ENCODE measurements around the gene TMEM240.
"Not testable (repeated sequence)": the region's sequence is repeated elsewhere in the genome, so short reads cannot be mapped to it uniquely, and the experiment has no call there.

The TMEM240 gene

DNA sequence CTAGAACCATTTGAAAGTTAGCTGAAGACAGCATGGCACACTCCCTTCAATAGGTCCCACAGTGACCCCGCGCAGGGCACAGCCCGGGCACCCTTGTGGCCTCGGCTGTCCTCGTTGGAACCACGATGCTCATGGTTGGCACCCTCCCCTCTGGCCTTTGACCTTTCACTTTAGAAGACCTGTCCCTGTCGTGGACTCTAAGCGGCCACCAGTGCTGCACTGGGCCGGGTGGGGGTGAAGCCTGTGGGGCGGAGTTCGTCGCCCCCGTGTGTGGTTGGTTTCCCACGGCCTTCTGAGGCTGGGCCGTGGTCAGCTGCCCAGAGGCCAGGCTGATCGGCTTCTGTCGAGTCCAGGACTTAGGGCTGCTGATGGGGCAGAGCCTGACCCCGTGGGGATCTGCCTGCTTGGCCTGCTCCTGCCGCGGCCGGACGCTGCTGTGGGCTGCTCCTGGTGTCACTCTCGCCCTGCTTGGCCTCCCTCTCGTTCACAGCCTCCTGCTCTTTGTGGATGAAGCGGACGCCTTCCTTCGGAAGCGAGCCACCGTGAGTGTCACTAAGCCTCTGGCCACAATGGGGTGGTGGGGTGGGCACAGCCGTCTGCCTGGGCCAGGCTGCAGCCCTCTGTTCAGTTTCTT, 15.6 kb downstream of the TMEM240 start:
- DNase-seq (ENCODE audit: low spot score), result not testable (repeated sequence)

DNA sequence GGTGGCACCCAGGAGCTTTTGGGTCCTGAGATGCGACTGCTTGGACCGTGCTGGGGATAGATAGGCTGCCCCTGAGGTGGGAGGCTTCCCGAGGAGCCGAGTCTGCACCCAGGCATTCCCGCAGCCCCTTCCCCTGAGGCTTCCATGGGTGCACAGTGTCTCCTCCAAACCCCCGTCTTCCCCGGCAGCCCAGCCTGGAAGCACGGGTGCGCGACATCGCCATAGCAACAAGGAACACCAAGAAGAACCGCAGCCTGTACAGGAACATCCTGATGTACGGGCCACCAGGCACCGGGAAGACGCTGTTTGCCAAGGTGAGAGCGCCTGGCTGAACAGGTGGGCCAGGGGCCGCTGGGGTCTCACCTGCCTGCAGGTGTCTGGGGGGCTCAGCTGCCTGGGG, 16.8 kb downstream of the TMEM240 start:
- DNase-seq (ENCODE audit: low spot score), result not testable (repeated sequence)

DNA sequence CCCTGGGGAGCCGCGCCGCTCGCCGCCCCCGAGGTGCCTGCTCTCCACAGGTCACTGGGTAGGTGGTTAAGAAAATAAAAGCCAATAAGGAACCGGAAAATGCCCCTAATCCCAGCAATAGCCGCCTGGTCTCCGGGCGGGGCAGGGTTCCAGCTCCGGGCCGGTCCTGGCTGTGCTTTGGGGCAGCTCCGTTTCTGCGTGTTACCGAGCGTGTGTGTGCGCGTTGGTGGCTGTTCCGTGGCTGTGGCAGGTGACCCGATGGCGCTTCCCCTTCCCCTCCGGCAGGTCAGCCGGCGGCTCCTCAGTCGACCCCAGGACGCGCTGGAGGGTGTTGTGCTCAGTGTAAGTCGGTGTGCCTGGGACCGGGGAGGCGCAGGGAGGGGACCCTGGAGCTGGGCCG, 17.2 kb downstream of the TMEM240 start:
- DNase-seq (ENCODE audit: low spot score), result not testable (repeated sequence)

DNA sequence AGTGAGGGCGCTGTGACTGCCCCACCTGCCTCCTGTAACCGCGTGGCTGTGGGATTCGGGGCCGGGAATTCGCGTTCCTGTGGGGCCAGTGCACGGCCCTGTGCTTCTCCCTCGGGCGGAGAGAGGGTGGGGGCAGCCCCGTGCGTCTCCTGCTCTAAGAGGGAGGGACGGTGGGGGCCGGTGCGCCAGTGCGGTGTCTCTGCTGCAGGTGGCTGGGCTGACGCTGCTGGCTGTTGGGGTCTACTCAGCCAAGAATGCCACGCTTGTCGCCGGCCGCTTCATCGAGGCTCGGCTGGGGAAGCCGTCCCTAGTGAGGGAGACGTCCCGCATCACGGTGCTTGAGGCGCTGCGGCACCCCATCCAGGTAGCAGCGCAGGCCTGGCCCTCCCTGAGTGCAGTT, 17.9 kb downstream of the TMEM240 start:
- not testable (repeated sequence) for DNase-seq (ENCODE audit: low spot score)

DNA sequence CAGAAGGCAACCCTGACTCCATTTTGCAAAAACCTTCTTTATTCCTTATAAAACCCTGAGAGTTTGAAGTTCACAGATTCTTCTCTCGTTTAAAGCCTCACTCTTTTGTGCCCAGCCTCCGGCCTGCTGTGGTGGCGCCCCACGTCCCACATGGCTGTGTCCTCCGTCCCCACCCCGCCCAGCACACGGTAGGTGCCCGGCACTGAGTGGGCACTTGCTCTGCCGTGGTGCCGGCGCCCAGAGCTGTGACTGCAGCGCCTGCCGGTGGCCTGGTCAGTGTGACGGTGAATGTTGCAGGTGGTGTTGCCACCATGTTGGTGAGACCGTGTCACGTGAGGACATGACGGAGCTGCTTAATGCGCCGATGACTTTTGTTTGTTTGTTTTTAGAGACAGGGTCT, 19.1 kb downstream of the TMEM240 start:
- no peak for DNase-seq (ENCODE audit: low spot score)

DNA sequence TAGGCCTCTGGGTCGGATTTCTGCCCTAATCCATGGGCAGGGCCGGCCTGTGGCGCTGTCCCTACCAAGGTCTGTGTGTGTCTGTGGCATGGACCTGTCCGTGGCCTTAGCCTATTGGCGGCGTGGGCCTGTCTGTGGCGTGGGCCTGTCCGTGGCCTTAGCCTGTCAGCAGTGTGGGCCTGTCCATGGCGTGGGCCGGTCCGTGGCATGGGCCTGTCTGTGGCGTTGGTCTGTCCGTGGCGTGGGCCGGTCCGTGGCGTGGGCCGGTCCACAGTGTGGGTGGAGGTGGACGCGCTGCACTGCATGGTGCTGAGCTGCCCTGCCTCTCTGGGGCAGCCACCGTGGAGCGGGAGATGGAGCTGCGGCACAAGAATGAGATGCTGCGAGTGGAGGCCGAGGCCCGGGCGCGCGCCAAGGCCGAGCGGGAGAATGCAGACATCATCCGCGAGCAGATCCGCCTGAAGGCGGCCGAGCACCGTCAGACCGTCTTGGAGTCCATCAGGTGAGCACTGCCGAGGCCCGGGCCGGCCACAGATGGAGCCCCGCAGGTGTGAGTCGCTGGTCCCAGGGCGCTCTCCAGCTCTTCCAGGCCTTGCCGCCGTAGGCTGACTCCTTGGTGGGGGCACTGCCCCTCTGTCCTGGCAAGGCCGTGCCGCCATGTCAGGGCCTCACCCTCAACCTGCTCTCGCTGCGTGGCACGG, 20.5 kb downstream of the TMEM240 start:
- not testable (repeated sequence) for DNase-seq (ENCODE audit: low spot score)

DNA sequence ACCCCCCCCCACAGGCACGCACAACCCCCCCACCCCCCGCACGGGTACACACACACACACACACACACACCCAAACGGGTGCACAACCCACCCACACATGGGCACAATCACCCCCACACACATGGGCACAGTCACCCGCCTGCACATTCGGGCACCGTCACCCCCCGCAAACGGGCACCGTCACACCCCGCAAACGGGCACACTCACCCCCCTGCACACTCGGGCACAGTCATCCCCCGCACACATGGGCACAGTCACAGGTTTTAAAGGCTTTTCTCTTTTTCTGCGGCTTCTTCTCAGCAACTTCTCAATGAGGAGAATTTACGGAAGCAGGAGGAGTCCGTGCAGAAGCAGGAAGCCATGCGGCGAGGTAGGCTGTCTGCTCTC, 21.8 kb downstream of the TMEM240 start:
- DNase-seq (ENCODE audit: low spot score), result peak; percentile 23

DNA sequence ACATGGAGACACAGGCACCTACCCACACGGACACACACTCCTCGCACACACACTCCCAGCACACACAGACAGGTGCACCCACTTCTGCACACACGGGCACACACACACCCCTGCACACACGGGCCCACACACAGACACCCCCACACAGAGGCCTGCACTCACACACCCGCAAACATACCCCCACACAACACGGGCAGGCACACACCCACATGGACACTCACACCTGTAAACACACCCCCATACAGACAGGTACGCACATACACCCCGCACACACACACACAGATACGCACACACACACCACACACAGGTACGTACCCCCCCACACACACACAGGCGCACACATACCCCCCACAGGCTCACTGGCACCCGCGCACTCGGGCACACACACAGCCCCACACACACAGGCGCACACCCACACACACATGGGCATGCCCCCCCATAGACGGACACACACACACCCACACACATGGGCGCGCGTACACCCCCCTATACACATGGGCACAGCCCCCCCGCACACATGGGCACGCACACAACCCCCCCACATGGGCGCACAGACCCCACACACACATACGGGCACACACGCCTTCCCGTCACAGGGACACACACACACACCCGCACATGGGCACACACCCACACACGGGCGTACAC, 22.3 kb downstream of the TMEM240 start:
- peak; percentile 19 for DNase-seq (ENCODE audit: low spot score)

DNA sequence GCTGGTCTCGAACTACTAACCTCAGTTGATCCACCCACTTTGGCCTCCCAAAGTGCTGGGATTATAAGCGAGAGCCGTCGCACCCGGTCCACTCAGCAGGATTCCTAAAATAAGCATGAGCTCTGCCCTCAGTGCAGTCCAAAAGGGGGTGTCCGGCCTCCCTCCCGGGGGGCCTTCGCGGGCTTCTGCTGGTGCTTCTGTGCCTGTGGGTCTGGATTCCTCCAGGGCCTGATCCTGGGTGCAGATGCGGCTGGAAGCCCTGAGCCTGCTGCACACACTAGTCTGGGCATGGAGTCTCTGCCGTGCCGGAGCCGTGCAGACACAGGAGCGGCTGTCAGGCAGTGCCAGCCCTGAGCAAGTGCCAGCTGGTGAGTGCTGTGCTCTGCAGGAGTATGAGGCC, 23.5 kb downstream of the TMEM240 start:
- DNase-seq (ENCODE audit: low spot score), result not testable (repeated sequence)

DNA sequence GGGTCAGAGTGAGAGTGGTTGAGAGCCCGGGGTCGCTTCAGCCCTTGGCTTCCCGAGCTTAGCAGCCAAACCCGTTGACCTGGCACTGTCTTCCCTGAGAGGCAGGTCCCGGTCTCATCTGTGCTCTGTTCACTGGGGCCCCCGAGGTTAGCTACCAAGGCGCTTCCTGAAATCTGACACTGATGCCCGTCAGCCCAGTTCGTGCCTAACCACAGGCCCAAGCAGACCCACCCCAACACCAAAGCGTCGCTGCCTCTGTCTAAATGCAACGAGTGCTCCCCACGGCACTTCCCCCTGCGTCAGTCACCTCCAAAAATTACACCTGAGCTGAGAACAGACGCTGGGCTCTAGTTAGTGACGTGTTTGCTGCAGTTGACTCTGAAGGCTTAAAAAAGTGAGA, 26.0 kb downstream of the TMEM240 start:
- DNase-seq (ENCODE audit: low spot score), result not testable (repeated sequence)

DNA sequence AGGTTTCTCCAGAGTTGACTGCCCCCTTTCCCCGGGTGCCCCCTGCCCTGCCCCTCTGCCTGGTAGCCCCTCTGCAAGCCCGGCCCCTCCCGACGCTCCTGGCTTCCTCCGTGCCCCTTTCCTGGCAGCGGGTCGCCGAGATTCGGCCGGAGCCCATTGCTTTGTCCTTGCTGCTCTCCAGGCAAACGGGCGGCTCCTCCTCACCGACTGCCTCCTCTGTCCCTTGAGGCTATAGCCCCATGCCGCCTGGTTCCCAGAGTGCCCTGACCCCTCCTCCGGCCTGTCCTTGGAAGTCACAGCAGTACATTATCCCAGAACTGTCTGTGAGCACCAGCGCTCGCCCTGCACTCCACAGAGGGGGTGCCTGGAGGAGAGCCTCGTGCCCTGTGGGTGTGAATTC, 26.7 kb downstream of the TMEM240 start:
- not testable (repeated sequence) for DNase-seq (ENCODE audit: low spot score)

DNA sequence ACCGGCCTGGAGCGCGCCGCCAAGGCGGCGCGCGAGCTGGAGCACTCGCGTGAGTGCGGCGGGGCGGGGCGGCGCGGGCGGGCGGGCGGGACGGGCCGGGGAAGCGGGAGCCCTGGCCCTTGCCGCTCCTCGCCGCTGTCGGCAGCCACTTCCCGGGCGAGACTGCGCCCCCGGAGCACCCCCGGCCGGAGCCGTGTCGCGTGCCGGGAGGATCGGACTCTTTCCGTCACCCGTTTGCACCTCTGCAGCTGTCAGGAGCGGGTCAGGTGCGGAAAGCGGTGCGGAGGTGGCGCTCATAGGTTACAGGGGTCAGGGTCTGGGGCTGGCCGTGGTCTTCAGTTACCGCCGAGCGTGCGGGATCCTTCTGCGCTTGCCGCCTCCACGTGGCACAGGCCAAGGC, 28.0 kb downstream of the TMEM240 start:
- DNase-seq (ENCODE audit: low spot score), result peak; percentile 37

DNA sequence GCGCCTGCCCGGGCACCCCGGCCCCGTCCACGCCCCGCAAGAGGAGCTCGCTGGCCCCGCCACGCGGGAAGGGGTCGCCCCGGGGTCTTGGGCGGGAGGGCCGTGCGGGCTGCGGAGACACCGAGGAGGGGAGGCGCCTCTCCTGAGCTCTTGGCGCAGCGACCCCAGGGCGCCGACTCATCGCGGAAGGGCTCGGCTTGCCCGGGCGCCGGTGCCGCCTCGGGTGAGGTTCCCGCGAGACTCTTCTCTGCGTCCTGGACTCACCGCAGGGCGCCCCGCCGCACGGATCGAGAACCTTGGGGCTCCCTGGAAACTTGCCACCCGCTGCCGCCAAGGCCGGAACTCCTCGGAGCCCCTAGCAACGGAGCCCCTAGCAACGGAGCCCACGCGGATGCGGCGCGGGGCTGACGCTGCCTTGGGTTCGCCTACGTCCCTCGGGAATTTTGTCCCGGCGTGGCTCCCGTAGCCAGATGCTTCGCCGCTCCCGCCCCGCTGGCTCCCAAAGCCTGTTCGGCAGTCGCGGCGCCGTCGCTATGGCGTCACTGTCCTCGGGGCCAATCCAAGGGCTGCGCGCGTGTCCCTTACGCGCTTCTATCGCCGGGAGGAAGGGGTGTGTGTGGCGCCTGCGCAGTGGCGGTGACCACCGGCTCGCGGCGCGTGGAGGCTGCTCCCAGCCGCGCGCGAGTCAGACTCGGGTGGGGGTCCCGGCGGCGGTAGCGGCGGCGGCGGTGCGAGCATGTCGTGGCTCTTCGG, 28.7 kb downstream of the TMEM240 start, which contains the start of gene ATAD3A:
TSS of gene ATAD3A (plus strand) at position 630 of the 753 bp plus-strand sequence. CDS start at position 737, 107 bp downstream.
- DNase-seq (ENCODE audit: low spot score), result peak; percentile 95

DNA sequence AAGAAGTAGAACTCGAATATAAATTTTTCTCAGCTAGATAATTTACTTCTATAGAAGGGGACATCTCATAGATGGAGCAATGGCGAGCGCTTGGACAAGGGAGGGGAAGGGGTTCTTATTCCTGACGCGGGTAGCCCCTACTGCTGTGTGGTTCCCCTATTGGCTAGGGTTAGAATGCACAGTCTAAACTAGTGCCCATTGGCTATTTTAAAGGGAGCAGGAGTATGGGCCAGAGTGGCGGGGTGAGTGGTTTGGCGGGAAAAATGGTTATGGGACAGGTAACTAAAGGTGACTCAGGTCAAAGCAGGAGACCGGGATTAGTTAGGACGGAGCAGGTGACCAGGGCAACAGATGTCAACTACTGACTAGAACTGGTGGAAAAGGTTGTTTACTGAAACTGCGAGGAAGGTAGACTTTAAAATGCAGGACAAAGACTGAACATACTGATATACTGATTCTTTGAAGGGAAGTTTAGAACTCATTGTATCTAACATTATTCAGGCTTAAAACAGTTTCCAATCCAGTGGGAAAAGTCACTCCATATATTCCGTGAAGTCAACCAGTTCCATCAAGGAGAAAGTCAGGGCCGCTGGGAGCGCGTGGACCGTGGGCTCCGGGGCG, 29.4 kb downstream of the TMEM240 start:
- DNase-seq (ENCODE audit: low spot score), result no peak

DNA sequence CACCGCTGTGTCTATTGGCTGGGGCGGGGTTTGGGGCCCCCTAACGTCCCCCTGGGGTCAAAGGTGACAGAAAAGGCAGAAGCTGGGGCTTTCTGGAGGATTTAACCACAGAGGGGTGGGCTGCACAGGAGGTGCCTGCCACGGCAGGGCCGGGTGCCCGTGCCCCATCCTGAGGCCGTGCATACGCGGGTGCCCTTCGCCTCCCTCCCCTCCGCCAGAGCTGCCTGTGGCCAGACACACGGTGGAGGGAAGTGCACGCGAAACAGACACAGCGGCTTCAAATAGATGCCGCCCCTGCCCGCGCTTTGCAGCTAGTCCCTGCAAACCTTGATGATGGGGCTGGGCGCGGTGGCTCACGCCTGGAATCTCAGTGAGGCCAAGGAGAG, 31.0 kb downstream of the TMEM240 start:
- DNase-seq (ENCODE audit: low spot score), result not testable (repeated sequence)

DNA sequence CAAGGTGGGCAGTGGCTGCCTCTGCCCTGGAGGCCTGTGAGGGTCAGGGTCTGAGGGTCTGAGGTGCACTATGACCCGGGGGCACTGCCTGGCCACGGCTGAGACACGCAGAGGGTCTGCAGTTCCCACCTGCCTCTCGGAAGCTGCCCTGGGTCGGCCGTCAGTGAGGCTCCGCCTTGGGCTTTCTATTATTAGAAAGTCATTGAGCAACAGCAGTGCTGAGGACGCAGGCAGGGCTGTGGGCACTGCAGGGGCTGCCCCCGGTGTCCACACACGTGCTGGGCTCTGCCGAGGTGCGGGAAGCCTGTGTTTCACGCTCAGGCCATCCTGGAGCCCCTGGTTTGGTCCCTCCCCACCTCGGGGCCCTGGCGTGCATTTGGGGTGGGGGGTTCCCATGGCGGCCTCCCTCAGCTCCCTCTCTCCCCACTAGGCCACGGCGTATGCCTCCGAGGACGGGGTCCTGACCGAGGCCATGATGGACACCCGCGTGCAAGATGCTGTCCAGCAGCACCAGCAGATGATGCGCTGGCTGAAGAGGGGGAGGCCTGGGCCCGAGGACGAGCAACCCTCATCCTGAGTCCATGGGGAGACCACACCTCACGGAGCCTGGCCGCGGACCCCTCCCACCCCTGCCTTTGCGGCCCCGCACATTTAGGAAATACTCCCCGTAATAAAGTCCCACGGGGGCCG, 31.5 kb downstream of the TMEM240 start:
- not testable (repeated sequence) for DNase-seq (ENCODE audit: low spot score)

DNA sequence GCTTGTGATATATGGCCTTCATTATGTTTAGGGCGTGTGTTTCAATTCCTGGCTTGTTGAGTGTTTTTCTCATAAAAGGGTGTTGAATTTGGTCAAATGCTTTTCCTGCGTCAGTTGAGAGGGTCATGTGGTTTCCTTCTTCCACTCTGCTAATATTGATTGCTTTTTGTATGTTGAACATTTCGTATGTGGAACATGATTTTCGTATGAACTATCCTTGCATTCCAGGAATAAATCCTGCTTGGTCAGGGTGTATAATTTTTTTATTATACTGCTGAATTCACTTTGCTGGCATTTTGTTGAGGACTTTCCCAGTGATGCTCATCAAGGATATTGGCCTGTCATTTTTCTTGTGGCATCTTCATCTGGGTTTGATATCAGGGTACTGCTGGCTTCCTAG, 33.1 kb downstream of the TMEM240 start:
- DNase-seq (ENCODE audit: low spot score), result no peak

DNA sequence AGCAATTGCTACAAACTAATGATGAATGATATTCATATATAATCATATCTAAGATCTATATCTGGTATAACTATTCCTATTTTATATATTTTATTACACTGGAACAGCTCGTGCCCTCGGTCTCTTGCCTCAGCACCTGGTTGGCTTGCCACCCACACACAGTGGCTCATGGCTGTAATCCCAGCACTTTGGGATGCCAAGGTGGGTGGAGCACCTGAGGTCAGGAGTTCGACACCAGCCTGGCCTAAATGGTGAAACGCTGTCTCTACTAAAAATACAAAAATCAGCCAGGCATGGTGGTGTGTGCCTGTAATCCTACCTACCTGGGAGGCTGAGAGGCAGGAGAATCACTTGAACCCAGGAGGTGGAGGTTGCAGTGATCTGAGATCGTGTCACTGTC, 34.6 kb downstream of the TMEM240 start:
- not testable (repeated sequence) for DNase-seq (ENCODE audit: low spot score)

DNA sequence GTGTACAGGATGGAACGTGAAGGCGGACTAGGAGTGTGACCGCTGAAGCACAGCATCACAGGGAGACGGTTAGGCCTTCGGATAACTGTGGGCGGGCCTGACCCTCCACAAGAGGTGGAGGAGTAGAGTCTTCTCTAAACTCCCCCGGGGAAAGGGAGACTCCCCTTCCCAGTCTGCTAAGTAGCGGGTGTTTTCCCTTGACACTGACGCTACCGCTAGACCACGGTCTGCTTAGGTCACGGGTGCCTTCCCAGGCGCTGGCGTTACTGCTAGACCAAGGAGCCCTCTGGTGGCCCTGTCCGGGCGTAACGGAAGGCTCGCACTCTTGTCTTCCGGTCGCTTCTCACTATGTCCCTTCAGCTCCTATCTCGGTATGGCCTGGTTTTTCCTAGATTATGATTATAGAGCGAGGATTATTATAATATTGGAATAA, 35.0 kb downstream of the TMEM240 start:
- not testable (repeated sequence) for DNase-seq (ENCODE audit: low spot score)

DNA sequence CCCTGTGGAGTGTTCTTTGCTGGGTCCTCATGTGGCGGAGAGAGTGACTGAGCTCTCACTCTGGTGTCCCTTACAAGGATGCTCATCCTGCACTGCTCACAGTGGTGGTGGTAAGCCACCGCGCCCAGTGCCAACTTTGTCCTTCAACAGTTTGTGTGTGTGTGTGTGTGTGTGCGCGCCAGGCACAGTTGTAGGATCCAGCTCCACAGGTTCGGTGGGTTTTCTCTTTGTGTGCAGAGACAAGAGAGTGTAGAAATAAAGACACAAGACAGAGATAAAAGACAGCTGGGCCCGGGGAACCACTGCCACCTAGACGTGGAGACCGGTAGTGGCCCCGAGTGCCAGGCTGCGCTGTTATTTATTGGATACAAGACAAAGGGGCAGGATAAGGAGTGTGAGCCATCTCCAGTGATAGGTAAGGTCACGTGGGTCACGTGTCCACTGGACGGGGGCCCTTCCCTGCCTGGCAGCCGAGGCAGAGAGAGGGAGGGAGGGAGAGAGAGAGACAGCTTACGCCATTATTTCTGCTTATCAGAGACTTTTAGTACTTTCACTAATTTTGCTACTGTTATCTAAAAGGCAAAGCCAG, 35.6 kb downstream of the TMEM240 start:
- DNase-seq (ENCODE audit: low spot score), result peak; percentile 61

DNA sequence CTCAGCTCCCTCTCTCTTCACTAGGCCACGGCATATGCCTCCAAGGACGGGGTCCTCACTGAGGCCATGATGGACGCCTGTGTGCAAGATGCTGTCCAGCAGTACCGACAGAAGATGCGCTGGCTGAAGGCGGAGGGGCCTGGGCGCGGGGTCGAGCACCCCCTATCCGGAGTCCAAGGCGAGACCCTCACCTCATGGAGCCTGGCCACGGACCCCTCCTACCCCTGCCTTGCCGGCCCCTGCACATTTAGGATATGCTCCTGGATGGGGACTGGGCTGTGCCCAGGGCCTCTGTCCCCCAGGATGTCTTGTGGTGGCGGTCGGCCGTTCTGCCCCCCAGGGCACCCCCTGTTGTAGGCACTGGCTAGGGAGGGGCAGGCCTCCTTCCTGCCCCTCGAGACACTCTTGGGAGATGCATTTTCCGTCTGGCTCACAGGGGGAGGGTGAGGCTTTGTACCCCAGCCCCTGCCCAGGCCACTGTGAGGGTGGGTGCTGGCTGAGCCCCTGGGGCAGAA, 44.9 kb downstream of the TMEM240 start:
- DNase-seq (ENCODE audit: low spot score), result not testable (repeated sequence)
